Endometrial microvascular endothelial cells (primary cell): ENCODE results near the gene POLG. TPM values are rescaled to one million over a fixed set of nuclear protein-coding genes. Genes with fewer than 3 reads are reported as not detected.

ENCODE experiments used
- in situ Hi-C: cut with HindIII; loops from 2 replicates; pipeline ENCODE4 v1.10.0; 2017; ENCODE audit warnings: low sequenced_read_pairs, low pct_unique_long_range_greater_than_20kb; ENCODE audit errors: inconsistent ontology term
- total RNA-seq: library from RNA; depleted of rRNA; stranded (reverse); fragments of >200 nt; gene quantifications from one replicate; pipeline ENCODE4 v1.2.3, GENCODE V29; 2015; ENCODE audit errors: inconsistent ontology term

The POLG gene
- total RNA-seq, 1 donor from 2014 or later: 66.6 TPM

DNA sequence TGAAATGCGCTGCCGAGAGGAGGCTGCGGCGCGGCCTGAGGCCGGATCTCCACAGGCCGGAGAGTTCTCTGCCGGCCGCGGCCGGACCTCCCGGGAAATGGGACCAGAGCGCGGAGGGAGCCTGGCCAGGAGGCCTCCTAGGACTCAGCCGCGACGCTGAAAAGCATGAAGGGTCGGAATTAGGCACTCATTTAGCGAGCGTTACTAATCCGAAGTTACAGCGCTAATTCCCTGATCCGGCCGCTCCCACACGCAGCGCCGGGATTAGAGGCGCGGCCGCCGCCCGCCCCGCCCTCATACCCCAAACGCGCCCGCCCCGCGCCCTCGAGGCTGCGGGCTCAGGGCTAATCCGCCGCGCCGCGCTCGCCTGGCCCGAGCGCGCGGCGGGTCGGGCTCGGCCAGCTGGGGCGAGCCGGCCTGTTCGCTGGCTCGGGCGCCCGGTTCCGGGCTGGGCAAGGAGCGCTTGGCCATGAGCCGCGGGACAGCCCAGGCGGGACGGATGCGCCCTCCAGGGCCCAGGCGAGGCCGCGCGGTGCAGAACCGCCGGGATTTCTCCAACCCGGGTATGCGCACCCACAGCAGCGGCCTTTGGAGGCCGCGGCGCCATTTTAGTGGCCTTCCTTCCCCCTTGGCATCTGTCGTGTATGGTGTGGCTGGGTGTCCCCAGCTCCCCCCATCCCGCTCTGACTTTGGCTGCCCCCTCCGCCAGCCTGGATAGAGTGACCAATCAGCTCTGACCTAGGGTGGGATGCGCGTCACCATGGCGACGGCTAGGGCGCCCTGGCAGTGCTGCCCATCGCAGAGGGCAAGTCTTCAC, 36.8 kb upstream of the POLG start:
- in situ Hi-C loops: no loop called here

- in situ Hi-C loops: no loop called here
These were observed 36.3 kb upstream of the POLG start for GRCh38 chr15:89370978-89371227.

- in situ Hi-C loops: no loop called here
These were observed 35.7 kb upstream of the POLG start for GRCh38 chr15:89370120-89370977.

GRCh38 chr15:89369341-89369947, 34.8 kb upstream of the POLG start:
- in situ Hi-C loops: no loop called here

DNA sequence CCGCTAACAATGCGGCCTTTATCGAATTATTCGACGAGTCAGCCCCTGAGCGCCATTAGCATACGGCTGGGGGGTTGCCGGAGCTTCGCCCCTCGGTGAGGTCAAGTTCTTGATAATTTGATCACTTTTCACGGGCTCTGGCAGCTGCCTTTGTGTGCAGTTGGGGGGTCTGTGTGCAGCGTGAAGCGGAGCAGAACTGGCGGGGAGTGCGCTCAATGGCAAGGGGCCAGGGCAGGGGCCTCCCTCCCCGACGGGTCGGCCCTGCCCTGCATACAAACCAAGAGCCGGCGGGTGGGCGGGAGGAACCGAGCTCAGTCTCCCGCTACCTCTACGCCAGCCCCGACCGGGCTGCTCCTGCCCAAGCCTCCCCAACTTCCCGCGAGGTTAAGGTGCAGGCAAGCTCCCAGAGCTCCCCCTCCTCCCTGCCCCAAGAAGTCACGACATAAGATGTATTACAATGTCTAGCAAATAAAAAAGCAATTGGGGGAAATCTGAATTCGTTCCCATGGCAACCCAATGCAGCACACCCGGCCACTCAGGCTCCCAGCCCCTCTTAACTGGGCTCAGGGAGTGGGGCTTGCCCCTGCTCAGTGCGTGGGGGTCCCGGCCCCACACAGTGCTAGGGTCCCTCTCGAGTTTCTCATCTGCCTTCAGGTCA, 34.1 kb upstream of the POLG start:
- in situ Hi-C loops: no loop called here

GRCh38 chr15:89367485-89368451, 33.1 kb upstream of the POLG start:
- in situ Hi-C loops: no loop called here

DNA sequence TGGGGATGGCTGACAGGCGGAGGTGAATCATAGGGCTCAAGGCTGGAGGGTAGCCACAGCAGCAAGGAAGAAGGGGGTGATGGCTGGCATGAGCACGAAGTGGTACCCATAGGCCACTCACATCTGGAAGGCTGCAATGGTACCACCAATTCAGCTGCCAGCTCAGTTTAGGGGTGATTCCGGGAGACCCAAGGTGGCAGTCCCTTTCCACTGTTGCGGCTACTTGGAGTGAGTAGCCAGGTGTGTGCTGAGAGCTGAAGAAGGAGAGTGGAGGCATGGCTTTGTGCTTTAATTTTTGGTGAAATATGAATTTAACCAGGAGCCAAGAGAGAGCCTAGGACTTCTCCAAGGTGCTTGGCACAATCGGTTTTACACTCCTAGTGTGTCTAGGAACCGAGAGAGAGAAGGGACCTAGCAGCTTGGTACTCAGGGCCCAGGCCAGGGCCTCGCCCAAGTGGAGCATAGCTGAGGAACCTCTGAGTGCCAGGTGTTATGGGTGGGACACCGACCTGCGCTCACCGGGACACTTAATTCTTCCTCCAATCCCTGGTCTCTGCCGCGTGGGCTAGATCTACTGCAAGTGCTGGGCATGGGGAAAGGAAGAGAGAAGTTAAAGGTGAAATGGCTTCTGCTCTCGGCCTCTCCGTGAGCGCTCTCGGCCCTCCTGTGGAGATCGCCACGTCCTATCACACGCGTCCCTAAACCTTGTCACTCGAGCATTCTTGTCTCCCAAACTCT, 32.2 kb upstream of the POLG start:
- in situ Hi-C loops: no loop called here

GRCh38 chr15:89365462-89366065, 30.9 kb upstream of the POLG start:
- in situ Hi-C loops: no loop called here

GRCh38 chr15:89364741-89365450, 30.3 kb upstream of the POLG start:
- in situ Hi-C loops: no loop called here

DNA sequence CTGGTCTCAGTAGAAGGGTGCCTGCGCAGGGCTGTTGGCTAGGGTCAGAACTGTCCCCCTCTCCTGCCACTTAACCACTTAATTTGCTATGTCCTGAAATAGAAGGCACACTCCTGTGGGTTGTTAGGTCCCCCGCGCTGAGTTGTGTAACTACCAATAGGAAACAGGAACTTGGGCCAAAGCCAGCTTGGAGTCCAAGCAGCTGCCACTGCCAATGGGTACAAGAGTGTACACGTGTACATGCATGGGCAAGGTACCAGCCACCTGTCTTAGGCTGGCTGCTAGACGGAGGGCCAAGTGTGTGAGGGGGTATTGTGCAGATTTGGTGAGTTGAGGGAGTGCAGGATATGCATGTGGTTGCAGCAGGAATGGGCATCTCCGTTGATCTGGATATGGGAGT, 29.7 kb upstream of the POLG start:
- in situ Hi-C loops: no loop called here

DNA sequence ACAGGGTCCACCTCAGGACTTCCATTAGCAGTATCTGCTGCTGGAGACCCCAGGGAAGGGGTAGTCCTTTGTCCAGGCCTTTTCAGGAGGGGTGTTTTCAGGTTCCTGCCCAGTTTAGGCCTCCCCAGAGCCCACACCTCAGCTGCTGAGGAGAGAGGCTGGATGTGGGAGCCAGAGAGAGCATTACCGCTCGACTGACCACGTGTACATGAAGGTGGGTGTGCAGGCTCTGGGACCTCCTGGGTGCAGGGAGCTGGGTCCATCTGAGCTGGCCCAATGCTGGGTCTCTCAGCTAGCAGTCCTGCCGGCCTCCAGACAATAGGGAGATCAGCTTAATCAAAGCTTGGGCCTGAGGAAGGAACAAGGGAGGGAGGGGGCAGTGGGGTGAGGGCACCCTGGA, 29.1 kb upstream of the POLG start:
- in situ Hi-C loops: no loop called here

GRCh38 chr15:89363133-89363532, 28.5 kb upstream of the POLG start:
- in situ Hi-C loops: no loop called here

DNA sequence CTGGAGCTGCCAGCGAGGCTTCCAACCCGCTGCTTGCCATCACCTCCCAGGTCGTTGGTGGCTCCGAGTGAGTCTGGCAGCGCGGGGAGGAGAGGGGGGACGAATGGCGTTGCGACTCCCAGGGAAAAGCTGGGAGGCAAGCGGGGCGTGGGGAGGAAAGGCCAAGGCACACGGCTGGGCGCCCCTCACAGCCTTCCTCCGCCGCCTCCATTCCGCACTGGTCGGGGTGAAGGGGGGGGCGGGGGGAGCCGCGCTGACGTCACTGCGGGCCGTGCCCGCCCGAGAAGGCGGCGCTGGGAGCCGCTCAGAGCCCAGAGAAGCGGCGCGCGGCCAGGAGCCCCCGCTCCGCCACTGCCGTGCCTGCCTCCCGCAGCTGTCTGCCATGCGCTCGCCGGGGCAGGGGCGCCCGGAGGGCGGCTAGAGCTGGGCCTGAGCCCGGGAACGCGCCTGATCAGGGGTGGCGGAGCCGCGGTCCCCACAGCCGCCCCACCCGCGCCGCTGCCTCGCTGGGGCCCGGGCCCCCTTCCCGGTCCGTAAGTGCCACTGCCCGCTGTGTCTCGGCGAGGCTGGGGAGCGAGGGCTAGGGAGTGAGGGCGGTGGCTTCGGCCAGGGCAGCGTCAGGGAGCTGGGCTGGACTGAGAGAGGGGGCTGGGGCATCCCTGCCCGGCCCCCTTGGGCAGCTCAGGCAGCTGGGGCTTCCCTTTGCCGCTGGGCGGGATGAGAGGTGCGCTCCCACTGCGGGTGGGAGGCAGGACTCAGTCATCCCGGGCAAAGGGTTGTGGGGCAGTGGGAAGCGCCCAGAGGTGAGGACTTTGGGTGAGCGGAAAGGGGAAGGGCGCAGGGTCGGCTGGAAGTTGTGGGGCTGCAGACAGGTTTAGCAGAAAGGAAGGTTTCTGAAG, 27.8 kb upstream of the POLG start:
- in situ Hi-C loops: no loop called here

DNA sequence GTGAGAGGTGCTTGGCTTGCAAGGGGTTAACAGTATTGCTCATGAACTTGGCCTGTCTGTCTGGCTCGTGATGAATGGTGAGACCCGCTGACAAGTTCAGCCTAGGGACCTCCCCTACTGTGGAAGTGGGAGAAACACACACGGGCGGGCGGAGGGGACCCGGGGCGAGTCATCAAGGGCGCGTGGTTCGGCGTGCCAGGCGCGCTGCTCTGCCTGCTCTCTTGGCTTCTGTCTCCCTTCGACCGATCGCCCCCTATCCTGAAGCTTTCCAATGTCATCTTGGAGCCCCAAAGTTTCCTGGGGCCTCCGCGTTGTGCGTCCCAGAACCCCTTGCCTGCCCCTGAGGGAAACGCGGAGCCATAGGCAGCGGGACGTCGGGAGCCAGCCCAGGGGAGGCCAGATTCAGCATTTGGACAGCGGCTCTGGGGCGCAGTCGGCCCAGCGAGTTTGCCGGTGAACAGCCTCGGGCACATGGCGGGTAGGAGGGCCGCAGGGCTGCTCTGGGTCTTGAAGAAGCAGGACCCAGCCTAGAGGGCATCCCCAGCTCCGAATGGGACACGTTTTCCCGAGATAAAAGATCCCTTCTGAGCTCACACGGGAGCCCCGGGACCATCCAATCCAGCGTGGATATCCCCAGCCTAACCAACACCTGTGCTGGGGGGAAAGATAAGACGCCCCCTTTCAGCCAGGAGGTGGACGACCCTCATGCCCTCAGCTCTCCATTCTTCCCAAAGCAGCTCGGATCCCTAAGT, 27.0 kb upstream of the POLG start:
- in situ Hi-C loops: no loop called here

- in situ Hi-C loops: no loop called here
These were observed 25.8 kb upstream of the POLG start for GRCh38 chr15:89360294-89360971.
